ENCODE results near the gene NEGR1. TPM values are rescaled to one million over a fixed set of nuclear protein-coding genes. Genes with fewer than 3 reads are reported as not detected.

NEGR1 gene
- total and polyA plus RNA-seq, 9 of the 15 experiments (the other 6 are each of a cell fraction or from before 2014, with no cell fraction given) = not detected

- no peak for TF ChIP-seq SIX5 (IDR thresholded peaks at IDR 0.05; ENCODE audit: borderline replicate concordance in 1 of 2, insufficient read depth in 1 of 2, low read depth in 1 of 2, low read length in 2 of 2)
- no peak for TF ChIP-seq TSHZ1 (CRISPR knock-in tag; IDR thresholded peaks at IDR 0.05)
- no peak for TF ChIP-seq USF1 (CRISPR knock-in tag; IDR thresholded peaks at IDR 0.05)
- TF ChIP-seq ZNF124 (CRISPR knock-in tag; IDR thresholded peaks at IDR 0.05) = no peak
- no peak for TF ChIP-seq ZNF224 (CRISPR knock-in tag; IDR thresholded peaks at IDR 0.05)
- TF ChIP-seq BCOR (IDR thresholded peaks at IDR 0.05) = no peak
- no peak for TF ChIP-seq ZFP1 (CRISPR knock-in tag; IDR thresholded peaks at IDR 0.05)
These were observed 642.2 kb downstream of the NEGR1 start (continued) for GRCh38 chr1:71640116-71640515.
